Urinary bladder (tissue), 4 donors: Measurements from ENCODE around the gene COL5A1. TPM values are rescaled to one million over a fixed set of nuclear protein-coding genes. Genes with fewer than 3 reads are reported as not detected.

Experiments
- DNase-seq: peaks from one replicate; pipeline ENCODE4 v3.0.0-alpha.2; 2015; ENCODE audit errors: extremely low spot score
- H3K27ac ChIP-seq: one replicate; pipeline ENCODE4 v1.5.1; 2013; ENCODE audit warnings: low read depth, mild to moderate bottlenecking, moderate library complexity
- H3K36me3 ChIP-seq: one replicate; pipeline ENCODE4 v1.6.1; 2013; ENCODE audit warnings: mild to moderate bottlenecking, moderate library complexity; ENCODE audit not compliant: insufficient read depth
- H3K4me1 ChIP-seq: one replicate; pipeline ENCODE4 v1.6.1; 2013; ENCODE audit warnings: mild to moderate bottlenecking, moderate library complexity; ENCODE audit not compliant: insufficient read depth
- H3K4me3 ChIP-seq: one replicate; pipeline ENCODE4 v1.5.1; 2013; ENCODE audit warnings: low read depth, low read length
- WGBS: extraction: QIAGEN DNeasy Blood & Tissue Kit; methylation state at CpG from one replicate; pipeline ENCODE4 v1.1.7; 2013; 5-methylcytosine and 5-hydroxymethylcytosine counted together
- polyA plus RNA-seq: library from polyadenylated mRNA; stranded (reverse); fragments of 200-250 nt; gene quantifications from one replicate; pipeline ENCODE4 v1.2.3, GENCODE V29; 2013
- small RNA-seq: library from RNA; depleted of rRNA; stranded (forward); fragments of <200 nt; gene quantifications from one replicate; pipeline ENCODE3, GENCODE V24; 2014
- total RNA-seq: library from RNA; depleted of rRNA; stranded (reverse); fragments of >200 nt; gene quantifications from one replicate; pipeline ENCODE4 v1.2.3, GENCODE V29; 2014
- donor health status: healthy with polysubstance abuse.
- donor health status: healthy.

Gene COL5A1
- total and polyA plus RNA-seq, 2 donors: 68.5 to 622 TPM

GRCh38 chr9:134892221-134892620 is 250.6 kb downstream of the COL5A1 start:
- 94% methylated on average over 6 of the region's 6 CpGs for WGBS
- H3K4me3 ChIP-seq: no peak overlapping the region
- H3K4me1 ChIP-seq: no peaks in the 10 kb centered on the region
- no peak overlapping the region for H3K27ac ChIP-seq
- no peaks in the 10 kb centered on the region for H3K36me3 ChIP-seq
- no peak for DNase-seq

- 87% methylated on average over 7 of the region's 7 CpGs for WGBS
- no peaks in the 10 kb centered on the region for H3K4me1 ChIP-seq
- H3K36me3 ChIP-seq: no peaks in the 10 kb centered on the region
- no peak overlapping the region for H3K4me3 ChIP-seq
- no peak overlapping the region for H3K27ac ChIP-seq
- no peak for DNase-seq
These were observed 251.3 kb downstream of the COL5A1 start for GRCh38 chr9:134892820-134893420.

Small RNA genes within 50 kb of the gene (small RNA-seq; reads per million reads assigned to genes)
- gene AL603650.1 (not detected), gene MIR3689A (not detected), gene MIR3689B (not detected), gene MIR3689C (not detected), gene MIR3689D1 (not detected), gene MIR3689D2 (not detected), gene MIR3689E (not detected), gene MIR3689F (not detected)

Other genes starting within 250 kb of the COL5A1 start
- not detected for gene FCN2, start 239.0 kb downstream of the COL5A1 start, total RNA-seq
- gene FCN2, start 239.0 kb downstream of the COL5A1 start, polyA plus RNA-seq: 0.37 TPM